Effector memory CD4-positive, alpha-beta T cell (primary cell): Measurements from ENCODE around the gene FAM171A2.
A peak's percentile ranks its signal among the peaks of the same experiment; 100 is the strongest.

Experiments used
- DNase-seq, 3 donors: peaks; one replicate each; pipeline ENCODE4 v3.0.0-alpha.2; 2020
- H3K27ac ChIP-seq: 2 replicates; pipeline ENCODE4 v1.7.0; 2013; ENCODE audit warnings: mild to moderate bottlenecking, low read length, moderate library complexity; ENCODE audit not compliant: insufficient read depth, poor library complexity, severe bottlenecking
- H3K27me3 ChIP-seq: replicated peaks from 2 replicates; pipeline ENCODE4 v1.7.0; 2013; ENCODE audit warnings: mild to moderate bottlenecking, low read length; ENCODE audit not compliant: insufficient read depth, control insufficient read depth, poor library complexity, severe bottlenecking
- H3K36me3 ChIP-seq: 2 replicates; pipeline ENCODE4 v1.7.0; 2013; ENCODE audit warnings: mild to moderate bottlenecking, low read length, moderate library complexity; ENCODE audit not compliant: control insufficient read depth, insufficient read depth
- H3K4me1 ChIP-seq: 2 replicates; pipeline ENCODE4 v1.7.0; 2013; ENCODE audit warnings: low read length, mild to moderate bottlenecking; ENCODE audit not compliant: control insufficient read depth, insufficient read depth, poor library complexity, severe bottlenecking
- H3K4me3 ChIP-seq: 2 replicates; pipeline ENCODE4 v1.7.0; 2013; ENCODE audit warnings: low read length, low read depth, mild to moderate bottlenecking; ENCODE audit not compliant: insufficient read depth, poor library complexity, severe bottlenecking
- H3K9me3 ChIP-seq: 2 replicates; pipeline ENCODE4 v1.7.0; 2013; ENCODE audit warnings: mild to moderate bottlenecking, low read length, moderate library complexity; ENCODE audit not compliant: control insufficient read depth

Gene FAM171A2

GRCh38 chr17:44362459-44362948 lies 1.1 kb downstream of the FAM171A2 start:
- Histone ChIP-seq H3K36me3 (no peaks in the 10 kb centered on the region), H3K4me3 (peak overlapping the region; percentile 60), H3K27me3 (peaks cover 11% of the 10 kb centered on the region), H3K9me3 (no peaks in the 10 kb centered on the region), H3K27ac (no peak overlapping the region), H3K4me1 (peaks cover 5% of the 10 kb centered on the region)
- DNase-seq = no peak

- H3K27ac ChIP-seq = no peak overlapping the region
- H3K4me3 ChIP-seq = no peak overlapping the region
- no peaks in the 10 kb centered on the region for H3K36me3 ChIP-seq
Measured at GRCh38 chr17:44361292-44362260, 2.1 kb downstream of the FAM171A2 start.

GRCh38 chr17:44360826-44361225 lies 2.8 kb downstream of the FAM171A2 start:
- Histone ChIP-seq H3K4me1 (peaks cover 5% of the 10 kb centered on the region), H3K9me3 (no peaks in the 10 kb centered on the region), H3K4me3 (no peak overlapping the region), H3K27ac (no peak overlapping the region), H3K36me3 (no peaks in the 10 kb centered on the region), H3K27me3 (peaks cover 11% of the 10 kb centered on the region)
- DNase-seq = no peak

More at GRCh38 chr17:44361292-44362260, 2.1 kb downstream of the FAM171A2 start:
- no peaks in the 10 kb centered on the region for H3K9me3 ChIP-seq
- peaks cover 11% of the 10 kb centered on the region for H3K27me3 ChIP-seq
- peaks cover 5% of the 10 kb centered on the region for H3K4me1 ChIP-seq
- no peak for DNase-seq

- no peak for DNase-seq
- Histone ChIP-seq H3K27ac (no peak overlapping the region), H3K9me3 (no peaks in the 10 kb centered on the region), H3K4me3 (no peak overlapping the region), H3K36me3 (no peaks in the 10 kb centered on the region), H3K27me3 (peaks cover 11% of the 10 kb centered on the region), H3K4me1 (peaks cover 5% of the 10 kb centered on the region)
Measured at GRCh38 chr17:44360144-44360533, 3.5 kb downstream of the FAM171A2 start.

- Histone ChIP-seq H3K36me3 (no peaks in the 10 kb centered on the region), H3K27me3 (peaks cover 11% of the 10 kb centered on the region), H3K27ac (no peak overlapping the region), H3K4me3 (no peak overlapping the region), H3K9me3 (no peaks in the 10 kb centered on the region), H3K4me1 (peaks cover 5% of the 10 kb centered on the region)
- DNase-seq = no peak
Measured at GRCh38 chr17:44359458-44360143, 4.1 kb downstream of the FAM171A2 start.

GRCh38 chr17:44359006-44359405 lies 4.6 kb downstream of the FAM171A2 start:
- Histone ChIP-seq H3K36me3 (no peaks in the 10 kb centered on the region), H3K4me1 (peaks cover 5% of the 10 kb centered on the region), H3K9me3 (no peaks in the 10 kb centered on the region), H3K27ac (no peak overlapping the region), H3K27me3 (peaks cover 11% of the 10 kb centered on the region), H3K4me3 (no peak overlapping the region)
- no peak for DNase-seq

GRCh38 chr17:44358066-44358465 lies 5.6 kb downstream of the FAM171A2 start:
- Histone ChIP-seq H3K27me3 (peaks cover 11% of the 10 kb centered on the region), H3K4me3 (no peak overlapping the region), H3K36me3 (no peaks in the 10 kb centered on the region), H3K27ac (no peak overlapping the region), H3K9me3 (no peaks in the 10 kb centered on the region), H3K4me1 (peaks cover 4% of the 10 kb centered on the region)
- no peak for DNase-seq

GRCh38 chr17:44356241-44356640 lies 7.4 kb downstream of the FAM171A2 start:
- Histone ChIP-seq H3K4me3 (no peak overlapping the region), H3K27me3 (no peaks in the 10 kb centered on the region), H3K27ac (no peak overlapping the region), H3K4me1 (no peaks in the 10 kb centered on the region), H3K36me3 (peaks cover 7% of the 10 kb centered on the region), H3K9me3 (no peaks in the 10 kb centered on the region)
- no peak for DNase-seq

GRCh38 chr17:44355642-44356099 lies 8.0 kb downstream of the FAM171A2 start:
- no peaks in the 10 kb centered on the region for H3K9me3 ChIP-seq
- DNase-seq = no peak
- H3K36me3 ChIP-seq = peaks cover 7% of the 10 kb centered on the region
- no peaks in the 10 kb centered on the region for H3K4me1 ChIP-seq
- no peak overlapping the region for H3K27ac ChIP-seq
- no peak overlapping the region for H3K4me3 ChIP-seq
- no peaks in the 10 kb centered on the region for H3K27me3 ChIP-seq
